Smooth muscle cell of the brain vasculature (primary cell): ENCODE results near the gene ECEL1.
"Not testable (repeated sequence)": the region's sequence is repeated elsewhere in the genome, so short reads cannot be mapped to it uniquely, and the experiment has no call there.

Experiments
- DNase-seq: peaks from one replicate; pipeline ENCODE4 v3.0.0-alpha.2; 2012; ENCODE audit warnings: low read depth, low spot score

Gene ECEL1, protein sequence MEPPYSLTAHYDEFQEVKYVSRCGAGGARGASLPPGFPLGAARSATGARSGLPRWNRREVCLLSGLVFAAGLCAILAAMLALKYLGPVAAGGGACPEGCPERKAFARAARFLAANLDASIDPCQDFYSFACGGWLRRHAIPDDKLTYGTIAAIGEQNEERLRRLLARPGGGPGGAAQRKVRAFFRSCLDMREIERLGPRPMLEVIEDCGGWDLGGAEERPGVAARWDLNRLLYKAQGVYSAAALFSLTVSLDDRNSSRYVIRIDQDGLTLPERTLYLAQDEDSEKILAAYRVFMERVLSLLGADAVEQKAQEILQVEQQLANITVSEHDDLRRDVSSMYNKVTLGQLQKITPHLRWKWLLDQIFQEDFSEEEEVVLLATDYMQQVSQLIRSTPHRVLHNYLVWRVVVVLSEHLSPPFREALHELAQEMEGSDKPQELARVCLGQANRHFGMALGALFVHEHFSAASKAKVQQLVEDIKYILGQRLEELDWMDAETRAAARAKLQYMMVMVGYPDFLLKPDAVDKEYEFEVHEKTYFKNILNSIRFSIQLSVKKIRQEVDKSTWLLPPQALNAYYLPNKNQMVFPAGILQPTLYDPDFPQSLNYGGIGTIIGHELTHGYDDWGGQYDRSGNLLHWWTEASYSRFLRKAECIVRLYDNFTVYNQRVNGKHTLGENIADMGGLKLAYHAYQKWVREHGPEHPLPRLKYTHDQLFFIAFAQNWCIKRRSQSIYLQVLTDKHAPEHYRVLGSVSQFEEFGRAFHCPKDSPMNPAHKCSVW

DNA sequence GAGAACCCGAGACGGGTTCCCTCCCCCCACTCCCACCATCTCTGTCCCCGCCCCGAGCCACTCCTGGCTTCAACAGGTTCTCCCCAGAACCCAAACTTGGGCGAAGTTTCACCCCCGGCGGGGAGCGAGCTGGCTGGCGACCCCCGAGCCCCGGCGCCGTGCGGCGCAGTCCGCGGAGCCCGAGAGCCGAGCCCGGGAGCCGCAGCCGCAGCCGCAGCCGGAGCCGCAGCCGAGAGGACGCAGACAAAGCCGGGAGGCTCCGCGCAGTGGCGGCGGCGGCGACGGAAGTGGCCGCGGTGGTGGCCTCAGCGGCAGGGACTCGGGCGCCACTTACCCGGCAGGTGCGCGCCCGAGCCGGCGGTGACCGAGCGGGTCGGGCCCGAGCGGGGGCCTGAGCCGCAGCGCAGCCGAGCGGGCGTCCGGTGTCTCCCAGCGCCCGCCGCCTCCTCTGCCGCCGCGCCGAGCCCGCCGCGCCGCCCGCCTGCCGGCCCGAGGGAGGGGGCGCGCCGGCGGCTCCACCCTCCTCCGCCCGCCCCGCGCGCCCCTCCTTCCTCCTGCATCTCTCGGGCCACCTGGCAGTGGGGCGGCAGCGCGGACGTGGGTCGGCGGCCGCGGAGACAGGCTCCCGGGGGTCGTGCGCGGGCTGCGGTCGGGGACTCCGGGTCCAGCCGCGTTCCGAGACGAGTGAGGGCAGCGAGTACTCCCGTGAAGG lies at the start of gene ECEL1:
Gene ECEL1, minus strand, starts transcription at position 450 of the 712 bp plus-strand sequence. CDS start 1,181 bp downstream, outside the sequence.
- no peak for DNase-seq

DNA sequence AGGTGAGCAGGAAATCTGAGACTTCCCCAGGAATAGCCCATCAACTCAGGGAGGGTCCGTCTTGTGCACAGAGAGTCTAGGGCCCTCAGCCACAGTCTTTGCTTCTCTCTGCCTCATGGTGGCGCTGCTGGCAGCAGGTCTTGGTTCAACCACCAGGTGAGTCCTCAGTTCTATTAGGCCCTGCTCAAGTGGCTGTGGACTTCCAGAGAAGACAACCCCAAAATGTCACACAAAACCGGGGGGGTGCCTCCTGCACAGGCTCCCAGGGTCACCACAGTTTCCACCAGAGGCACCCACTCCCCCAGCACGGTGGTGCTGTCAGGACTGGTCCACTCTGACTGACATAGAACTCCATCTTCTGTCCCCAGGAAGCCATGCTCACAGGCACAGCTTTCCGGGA lies 49.4 kb upstream of the ECEL1 start:
- no peak for DNase-seq

DNA sequence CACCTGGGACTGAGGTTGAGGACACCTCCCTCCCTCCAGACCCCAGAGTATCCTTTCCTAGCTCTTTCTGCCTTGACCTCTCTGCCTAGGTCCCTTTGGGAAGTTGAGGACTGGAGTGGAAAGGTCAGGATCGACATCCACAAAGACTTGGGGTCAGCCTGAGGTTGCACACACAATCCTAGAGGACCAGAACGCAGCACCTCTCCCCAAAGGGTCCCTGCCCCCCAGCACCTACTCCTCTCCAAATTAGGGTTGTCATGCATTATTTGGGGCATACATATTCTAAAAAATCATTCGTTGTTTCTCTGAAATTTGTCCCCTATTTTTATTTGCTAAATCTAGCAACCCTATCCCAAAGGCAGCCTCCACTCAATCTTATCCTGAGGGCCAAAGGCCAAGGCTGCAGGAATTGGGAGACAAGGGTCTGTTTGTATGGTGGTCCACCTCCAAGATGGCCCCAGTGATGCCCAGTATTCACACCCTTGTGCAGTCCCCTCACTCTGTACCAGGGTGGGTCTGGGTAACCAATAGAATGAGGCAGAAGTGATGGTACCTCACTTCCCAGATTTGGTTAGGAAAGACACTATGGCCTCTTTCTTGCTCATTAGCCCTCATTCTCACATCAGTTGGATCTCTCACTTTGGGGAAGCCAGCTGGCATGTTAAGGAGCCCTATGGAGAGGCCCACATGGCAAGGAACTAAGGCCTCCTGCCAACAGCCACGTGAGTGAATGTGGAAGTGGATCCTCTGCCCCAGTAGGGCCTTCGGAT lies 48.3 kb upstream of the ECEL1 start:
- DNase-seq: no peak

DNA sequence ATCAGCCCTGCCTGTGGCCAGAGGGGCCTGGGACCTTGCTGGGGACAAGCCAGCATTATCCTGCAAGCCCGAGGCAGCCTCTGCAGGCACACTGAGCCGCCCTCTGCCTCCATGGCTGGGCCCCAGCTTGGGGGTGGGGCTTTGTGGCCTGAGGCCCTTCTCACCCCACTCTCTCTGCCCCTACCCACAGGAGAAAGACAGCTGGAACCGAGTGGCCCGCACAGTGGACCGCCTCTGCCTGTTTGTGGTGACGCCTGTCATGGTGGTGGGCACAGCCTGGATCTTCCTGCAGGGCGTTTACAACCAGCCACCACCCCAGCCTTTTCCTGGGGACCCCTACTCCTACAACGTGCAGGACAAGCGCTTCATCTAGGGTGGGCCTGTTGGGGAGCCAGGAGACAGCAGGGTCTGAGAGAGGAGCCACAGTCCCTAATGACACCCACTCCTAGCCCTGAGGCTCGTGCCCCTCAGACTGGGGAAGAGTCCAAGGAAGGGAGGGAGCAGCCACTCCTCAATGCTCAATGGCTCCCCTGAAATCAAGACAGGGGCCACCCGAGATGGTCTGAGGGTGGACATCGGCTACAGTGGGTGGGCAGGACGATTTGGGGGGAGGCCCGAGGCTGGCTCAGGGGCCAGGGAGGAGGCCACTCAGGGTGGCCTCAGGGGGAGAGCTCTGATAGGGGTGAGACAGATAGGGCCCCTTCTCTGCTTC lies 47.5 kb upstream of the ECEL1 start:
- DNase-seq: no peak

DNA sequence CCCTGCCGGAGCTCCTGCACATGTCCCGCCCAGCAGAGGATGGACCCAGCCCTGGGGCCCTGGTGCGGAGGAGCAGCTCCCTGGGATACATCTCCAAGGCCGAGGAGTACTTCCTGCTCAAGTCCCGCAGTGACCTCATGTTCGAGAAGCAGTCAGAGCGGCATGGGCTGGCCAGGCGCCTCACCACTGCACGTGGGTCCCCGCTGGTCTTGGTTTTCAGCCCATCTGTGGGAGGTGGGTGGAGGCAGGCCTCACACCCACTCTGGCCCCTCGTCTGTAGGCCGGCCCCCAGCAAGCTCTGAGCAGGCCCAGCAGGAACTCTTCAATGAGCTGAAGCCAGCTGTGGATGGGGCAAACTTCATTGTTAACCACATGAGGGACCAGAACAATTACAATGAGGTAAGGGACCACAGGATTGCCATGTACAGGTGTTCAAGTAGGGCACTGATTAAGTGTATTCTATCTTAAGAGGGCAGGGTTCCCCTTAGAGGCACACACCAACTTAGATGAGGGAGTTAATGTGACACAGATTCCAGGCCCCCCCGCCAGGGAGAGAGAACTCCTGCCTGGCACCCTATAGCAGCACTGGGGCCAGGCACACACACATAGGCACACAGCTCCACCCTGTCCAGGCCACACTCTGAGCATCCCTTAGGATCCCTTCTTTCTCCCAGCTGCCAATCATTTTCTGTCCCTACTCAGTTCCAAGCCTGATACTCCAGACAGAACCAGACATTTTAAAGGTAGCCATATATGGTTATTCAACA lies 46.5 kb upstream of the ECEL1 start:
- peak; percentile 44 for DNase-seq

DNA sequence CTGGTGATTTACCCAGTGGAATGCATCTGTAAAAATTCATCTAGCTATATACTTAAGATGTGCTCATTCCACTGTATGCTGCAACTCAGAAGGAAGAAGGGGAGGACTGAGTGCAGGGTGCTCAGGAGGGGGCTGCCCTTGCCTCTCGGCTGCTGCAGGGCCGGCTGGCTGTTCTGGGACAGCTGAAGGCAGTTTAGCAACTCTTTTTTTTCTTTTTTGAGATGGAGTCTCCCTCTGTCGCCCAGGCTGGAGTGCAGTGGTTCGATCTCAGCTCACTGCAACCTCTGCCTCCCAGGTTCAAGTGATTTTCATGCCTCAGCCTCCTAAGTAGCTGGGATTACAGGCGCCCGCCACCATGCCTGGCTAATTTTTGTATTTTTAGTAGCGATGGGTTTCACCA lies 45.2 kb upstream of the ECEL1 start:
- not testable (repeated sequence) for DNase-seq

DNA sequence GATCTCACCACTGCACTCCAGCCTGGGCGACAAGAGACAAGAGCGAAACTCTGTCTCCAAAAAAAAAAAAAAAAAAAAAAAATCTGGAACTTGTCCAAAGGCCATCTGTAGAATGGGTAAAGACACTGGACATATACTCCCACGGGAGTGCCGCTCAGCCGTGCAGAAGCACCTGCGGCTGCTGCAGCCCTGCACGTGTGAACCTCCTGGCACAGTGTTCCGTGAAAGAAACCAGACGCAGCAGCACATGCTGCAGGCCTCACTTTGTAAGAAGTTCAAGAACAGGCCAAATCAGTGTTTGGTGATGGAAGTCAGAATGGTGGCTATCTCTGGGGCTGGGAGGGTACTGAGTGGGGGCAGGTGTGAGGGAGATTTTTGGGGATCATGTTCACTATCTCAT lies 44.8 kb upstream of the ECEL1 start:
- DNase-seq: no peak

DNA sequence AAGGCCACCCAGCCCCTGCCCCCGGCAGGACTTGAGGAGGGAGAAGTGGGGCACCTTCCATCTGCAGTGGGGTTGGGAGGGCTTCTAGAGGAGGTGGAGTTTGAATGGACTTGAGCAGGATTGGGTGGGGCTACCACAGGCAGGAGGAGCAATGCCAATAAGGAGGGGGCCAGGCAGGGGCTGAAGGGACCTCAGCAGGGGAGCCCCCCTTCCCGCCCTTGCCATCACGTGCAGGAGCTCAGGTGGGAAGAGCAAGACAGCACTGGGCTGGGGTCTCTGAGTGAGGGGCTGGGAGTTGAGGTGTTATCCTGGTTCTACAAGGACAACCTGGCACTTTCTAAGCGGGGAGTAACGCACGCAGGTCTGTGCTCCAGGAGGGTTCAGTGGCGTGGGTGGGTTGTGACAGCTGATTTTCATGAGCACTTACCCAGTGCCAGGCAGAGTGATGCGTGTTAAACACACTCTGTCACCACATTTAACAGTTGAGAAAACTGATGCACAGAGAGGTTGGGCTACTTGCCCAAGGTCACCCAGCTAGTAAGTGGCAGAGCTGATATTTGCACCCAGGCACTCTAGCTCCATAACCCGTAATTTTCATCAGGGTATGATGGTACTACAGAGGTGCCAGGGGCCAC lies 43.1 kb upstream of the ECEL1 start:
- no peak for DNase-seq

DNA sequence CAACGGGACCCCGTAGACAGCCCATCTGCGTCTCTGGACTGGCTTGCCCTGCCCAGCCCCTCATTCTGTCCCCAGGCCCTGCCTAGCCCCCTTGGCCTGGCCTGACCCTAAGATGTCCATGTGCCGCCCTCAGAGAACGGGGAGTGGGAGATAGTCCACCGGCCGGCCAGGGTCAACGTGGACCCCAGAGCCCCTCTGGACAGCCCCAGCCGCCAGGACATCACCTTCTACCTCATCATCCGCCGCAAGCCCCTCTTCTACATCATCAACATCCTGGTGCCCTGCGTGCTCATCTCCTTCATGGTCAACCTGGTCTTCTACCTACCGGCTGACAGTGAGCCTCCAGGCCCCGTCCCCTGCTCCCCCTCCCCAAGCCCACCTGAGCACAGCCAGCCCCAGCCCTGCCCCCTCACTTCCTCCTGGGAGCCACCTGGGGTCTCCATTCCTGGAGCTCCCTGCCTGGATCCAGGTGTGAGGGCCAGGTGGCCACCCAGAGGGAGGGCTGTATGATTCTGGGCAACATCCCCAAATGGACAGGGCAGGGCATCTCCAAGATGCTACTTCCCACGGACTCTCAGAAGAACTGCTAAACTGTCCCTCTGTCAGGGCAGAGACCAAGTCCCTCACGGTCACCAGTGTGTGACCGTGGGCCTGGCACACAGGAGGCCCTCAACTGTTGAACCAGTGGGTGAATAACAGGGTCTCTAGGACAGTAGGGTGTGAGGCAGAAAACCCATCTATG lies 42.3 kb upstream of the ECEL1 start:
- DNase-seq: no peak

DNA sequence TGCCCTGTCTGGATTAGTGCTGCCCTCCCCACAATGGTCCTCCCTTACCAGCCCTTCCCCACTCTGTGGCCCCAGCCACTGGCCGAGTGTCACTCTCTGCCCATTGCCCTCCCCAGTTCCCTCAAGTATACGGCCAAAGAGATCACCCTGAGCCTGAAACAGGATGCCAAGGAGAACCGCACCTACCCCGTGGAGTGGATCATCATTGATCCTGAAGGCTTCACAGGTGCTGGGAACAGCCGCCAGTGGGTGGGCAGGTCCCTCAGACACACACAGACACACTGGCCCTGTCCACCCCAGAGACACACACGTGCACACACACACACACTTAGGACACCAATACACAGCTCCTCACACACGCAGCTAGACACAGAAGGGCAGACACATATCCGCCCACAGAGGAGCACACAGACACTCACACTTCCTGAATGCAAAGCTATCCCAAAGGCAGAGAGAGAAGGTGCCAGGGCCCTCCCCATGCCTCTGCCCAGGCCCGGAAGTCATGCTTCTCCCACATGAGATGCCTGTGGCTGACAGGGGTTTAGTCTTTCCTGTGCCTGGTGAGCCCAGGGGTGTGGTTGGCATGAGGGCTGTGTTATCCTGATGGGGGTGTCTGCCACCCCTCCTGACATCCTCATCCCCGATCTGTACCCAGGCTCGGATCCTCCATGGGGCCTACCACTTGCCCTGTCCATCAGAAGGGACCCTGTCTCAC lies 41.3 kb upstream of the ECEL1 start:
- DNase-seq: no peak

DNA sequence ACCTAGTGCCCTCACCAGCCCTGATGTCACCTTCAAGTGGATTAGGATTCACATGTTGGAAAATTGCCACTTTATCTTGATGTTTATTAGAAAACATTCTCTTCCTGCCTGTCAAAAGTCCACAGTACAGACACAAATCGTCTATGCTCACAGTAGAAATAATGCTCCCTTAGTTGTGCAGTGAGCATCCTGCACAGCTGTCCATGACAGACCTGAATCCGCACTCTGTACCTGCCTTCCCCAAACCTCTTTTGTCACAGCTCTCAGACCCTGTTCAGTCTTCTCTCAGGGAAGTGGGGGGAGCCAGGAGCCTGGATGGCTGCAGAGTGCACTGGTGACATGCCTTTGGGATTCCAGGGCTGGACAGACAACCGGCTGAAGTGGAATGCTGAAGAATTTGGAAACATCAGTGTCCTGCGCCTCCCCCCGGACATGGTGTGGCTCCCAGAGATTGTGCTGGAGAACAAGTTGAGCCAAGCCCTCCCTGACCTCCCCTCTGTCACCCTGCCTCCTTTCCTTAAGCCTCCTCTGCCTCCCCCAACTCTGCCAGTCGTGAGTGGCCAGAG lies 40.4 kb upstream of the ECEL1 start:
- DNase-seq: no peak

DNA sequence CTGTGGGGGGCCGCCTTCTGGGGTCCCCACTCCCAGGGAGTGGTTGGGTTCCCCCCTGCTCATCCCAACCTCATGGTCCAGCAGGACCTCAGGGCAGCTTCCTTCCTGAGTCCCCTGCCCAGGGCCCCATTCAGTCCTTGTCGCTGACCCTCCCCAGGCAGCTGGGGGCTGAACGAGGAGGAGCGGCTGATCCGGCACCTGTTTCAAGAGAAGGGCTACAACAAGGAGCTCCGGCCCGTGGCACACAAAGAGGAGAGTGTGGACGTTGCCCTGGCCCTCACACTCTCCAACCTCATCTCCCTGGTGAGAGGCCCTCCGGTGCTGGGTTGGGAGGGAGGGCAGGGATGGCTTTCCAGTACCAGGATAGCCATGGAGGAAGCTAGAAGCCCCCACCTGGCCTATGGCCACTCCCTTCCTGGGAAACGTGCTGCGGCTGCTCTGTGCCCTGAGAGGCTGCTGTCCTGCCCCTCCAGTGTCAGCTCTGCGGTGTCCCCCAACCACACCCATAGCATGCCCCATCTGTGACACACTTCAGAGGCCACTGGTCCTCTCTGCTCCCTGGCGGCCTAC lies 38.8 kb upstream of the ECEL1 start:
- DNase-seq: no peak

DNA sequence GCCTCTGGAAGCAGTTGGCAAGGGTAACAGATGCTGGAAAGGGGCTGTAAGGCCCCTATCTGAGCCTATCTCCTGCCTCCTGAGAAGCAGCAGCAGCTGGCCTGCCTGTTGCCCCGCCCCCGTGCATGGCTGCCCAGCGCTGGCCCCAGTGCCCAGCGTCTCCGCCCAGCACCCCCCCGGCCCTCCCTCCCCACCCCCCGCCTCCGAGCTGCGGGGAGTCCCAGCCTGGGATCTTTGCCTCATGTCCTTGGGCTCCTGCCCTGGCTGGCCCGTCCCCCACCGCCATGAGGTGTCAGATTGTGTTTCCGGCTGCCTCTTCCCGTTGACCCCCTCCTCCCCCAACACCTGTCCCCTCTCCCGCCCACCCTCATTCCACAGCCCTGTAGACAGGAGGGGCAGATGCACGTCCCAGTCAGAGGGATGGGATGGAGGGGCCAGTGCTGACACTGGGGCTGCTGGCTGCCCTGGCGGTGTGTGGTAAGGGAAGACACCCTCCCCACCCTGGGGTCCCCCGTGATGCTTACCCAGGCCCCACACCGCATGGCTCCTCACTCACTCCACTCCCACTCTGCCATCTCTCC lies 38.2 kb upstream of the ECEL1 start, which contains the start of gene CHRND:
Gene CHRND, plus strand, starts transcription at position 370 of the 581 bp plus-strand sequence. Its CDS starts 56 bp downstream, at position 426.
- DNase-seq: no peak

DNA sequence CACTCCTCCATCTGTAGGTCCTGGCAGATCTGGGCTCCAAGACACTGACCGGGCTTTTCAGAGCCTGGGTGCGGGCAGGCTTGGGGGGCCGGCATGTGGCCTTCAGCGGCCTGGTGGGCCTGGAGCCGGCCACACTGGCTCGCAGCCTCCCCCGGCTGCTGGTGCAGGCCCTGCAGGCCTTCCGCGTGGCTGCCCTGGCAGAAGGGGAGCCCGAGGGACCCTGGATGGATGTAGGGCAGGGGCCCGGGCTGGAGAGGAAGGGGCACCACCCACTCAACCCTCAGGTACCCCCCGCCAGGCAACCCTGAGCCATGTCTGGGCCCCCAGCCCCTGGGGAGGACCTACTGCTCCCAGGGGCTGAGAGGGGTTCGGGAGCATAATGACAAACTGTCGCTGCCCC lies 37.6 kb upstream of the ECEL1 start:
- no peak for DNase-seq

DNA sequence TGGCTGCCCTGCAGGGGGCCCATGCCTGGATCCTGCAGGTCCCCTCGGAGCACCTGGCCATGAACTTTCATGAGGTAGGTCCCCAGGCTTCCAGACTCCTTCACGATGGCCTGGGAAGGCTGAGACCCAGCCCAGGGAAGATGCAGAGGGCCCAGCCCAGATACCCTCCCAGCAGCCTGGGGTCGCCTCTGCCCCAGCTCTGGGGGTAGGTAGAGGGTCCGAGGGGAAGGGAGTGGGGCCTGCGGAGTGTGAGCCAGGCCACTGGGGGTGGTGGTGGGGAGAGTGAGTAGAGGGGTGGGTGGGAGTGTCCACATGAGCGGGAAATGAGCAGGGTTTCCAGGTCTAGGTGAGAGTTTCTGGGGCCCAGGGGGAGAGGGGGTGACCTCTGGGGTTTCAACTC lies 37.1 kb upstream of the ECEL1 start:
- DNase-seq: no peak

DNA sequence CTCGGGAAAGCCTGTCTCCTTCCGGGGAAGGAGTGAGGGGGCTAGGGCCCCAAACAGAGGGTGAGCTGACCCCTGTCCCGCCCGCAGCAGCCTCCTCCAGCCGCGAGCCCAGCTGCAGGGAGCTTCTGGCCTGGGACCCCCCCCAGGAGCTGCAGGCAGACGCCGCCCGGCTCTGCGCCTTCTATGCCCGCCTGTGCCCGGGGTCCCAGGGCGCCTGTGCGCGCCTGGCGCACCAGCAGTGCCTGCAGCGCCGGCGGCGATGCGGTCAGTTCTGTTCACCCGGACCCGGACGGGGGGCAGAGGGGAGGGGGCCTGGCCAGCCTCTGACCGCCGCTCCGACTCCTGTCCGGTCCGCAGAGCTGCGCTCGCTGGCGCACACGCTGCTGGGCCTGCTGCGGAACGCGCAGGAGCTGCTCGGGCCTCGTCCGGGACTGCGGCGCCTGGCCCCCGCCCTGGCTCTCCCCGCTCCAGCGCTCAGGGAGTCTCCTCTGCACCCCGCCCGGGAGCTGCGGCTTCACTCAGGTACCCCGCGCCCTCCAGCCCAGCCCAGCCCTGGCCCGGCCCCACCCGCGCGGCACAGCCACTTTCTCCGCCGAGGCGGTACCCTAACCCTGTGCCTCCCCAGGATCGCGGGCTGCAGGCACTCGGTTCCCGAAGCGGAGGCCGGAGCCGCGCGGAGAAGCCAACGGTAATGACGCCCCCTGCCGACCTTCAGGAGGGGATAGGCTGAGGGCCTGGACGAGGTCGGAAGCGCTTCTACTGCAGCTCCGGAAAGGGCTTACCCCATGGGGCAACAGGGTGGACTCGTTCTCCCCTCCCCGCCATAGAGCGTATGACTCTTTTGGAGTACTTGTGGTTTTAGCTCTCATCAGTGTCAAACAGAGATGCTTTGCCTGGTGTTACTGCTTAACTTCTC lies 36.3 kb upstream of the ECEL1 start:
- no peak for DNase-seq
